ENCODE measurements around the gene SARDH.

The SARDH gene

GRCh38 chr9:133618726-133619125 is 119.4 kb downstream of the SARDH start:
- no peak for DNase-seq

DNA sequence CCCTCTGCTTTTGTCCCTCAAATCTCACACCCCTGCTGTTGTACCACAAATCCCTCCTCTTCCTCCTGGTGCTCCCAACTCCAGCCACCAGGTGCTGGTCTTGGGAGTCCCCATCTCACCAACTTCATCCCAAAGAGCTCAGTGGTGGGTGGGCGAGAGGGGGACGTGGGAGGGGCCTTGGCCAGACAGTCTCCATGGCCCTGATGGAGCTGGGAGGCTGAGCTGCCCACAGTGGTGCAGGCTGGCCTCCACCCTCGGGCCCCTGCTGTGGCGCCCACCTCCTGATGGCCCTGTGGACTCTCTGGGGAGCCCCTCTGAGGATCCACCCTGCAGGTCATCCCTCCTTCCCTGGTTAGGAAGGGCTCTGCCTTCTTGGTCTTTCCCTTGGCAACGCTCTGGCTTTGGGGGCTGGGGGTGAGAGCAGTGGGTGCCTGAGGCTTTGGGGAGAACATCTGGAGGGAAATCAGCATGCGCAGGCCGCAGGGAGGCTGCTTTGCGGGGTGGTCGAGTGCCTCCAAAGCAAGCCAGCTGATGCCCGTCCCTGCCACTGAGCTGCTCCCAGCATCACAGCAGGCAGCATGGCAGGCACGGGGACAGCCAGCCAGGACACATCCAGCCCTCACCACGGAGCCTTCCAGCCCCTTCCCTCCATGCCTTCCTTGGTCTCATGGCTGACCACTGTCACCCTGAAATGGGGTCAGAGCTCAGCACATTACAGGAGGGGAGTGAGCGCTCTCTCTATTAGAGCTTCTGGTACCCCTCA is 121.3 kb downstream of the SARDH start:
- DNase-seq, result no peak

DNA sequence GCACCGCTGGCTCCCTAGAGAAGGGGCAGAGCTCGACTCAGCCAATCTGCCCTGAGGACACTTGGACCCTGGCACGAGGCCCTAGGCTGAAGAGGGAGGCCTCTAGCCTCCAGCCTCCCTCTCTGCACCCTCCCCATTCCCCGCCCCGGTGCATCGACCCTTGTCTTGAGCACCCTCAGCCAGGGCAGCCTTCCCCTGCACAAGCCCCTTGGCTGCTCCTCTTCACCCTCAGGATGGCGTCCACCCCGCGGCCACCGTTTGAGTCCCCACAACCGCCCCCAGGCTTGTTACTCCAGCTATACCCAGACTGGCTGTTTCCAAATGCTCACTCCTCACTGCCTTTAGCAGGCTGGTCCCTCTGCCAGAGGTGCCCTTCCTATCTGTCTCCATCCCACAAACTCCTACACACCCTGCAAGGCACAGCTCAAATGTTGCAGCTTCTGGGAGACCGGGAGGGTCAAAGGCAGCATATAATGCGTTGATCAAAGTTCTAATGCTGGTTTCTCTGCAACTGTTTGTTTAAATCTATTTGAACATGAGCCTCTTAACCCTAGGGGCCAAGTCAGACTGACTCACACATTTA is 122.5 kb downstream of the SARDH start:
- DNase-seq, result no peak

DNA sequence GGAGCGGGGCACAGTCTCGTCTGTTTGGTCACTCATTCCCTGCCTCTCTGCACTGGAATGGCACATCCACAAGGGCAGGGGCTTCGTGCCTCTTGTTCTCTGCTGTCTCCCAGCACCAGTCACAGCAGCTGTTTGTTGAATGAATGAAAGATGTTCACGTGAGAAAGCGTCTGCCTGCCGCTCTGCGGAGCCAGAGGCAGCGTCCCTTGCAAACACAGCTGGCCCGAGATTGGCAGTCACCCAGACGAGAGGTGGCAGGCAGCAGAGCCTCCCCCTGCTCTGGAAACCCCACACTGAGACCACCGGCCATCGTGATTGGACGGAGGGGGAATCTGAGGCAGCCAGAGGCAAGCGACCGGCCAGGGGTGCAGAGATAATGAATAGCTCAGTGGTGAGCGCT is 123.0 kb downstream of the SARDH start:
- no peak for DNase-seq

- DNase-seq, result no peak
These were observed 123.5 kb downstream of the SARDH start for GRCh38 chr9:133614678-133615077.

DNA sequence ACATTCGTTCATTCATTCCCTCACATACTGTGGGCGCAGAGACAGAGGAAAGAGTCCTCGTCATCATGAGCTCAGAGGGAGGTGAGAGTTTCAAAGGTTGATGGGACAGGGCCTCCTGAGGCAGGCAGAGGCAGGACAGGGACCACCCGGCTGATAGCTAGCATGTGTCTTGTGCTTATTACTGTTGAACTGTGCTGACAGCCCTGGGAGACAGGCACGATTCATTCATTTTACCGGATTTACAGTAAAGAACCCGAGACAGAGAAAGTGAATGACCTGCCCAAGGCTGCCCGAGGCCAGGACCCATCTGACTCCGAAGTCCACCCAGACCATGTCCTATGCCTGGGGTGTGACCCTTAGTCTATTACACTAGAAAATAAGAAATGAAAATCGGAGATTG is 124.1 kb downstream of the SARDH start:
- no peak for DNase-seq

All from CD4-positive, alpha-beta T cell treated with Interleukin-4 for 1 hour (primary cell).